Lower leg skin (tissue), 3 donors: ENCODE measurements around the gene AGAP3.

Experiments
- CTCF ChIP-seq, 3 donors: fragments of 450-650 bp; IDR thresholded peaks; one replicate each; pipeline ENCODE4 v1.5.1; 2016; ENCODE audit warnings: antibody characterized with exemption in 3 of 3, mild to moderate bottlenecking in 3 of 3, moderate library complexity in 2 of 3
- POLR2A ChIP-seq, 2 donors: fragments of 450-650 bp; IDR thresholded peaks; one replicate each; pipeline ENCODE4 v1.6.1; 2016 to 2017; ENCODE audit warnings: antibody characterized with exemption in 2 of 2, mild to moderate bottlenecking in 1 of 2, moderate library complexity in 1 of 2

GRCh38 chr7:151038951-151039849, 47.1 kb upstream of the AGAP3 start:
- TF ChIP-seq POLR2A (IDR thresholded peaks at IDR 0.05) (no peak), CTCF (IDR thresholded peaks at IDR 0.05) (no peak)
